ENCODE data around the gene SMIM30. TPM values are rescaled to one million over a fixed set of nuclear protein-coding genes. Genes with fewer than 3 reads are reported as not detected.
A peak's percentile ranks its signal among the peaks of the same experiment; 100 is the strongest.

SMIM30 gene
- total RNA-seq, 1 experiment from 2014 or later = 55.8 TPM

DNA sequence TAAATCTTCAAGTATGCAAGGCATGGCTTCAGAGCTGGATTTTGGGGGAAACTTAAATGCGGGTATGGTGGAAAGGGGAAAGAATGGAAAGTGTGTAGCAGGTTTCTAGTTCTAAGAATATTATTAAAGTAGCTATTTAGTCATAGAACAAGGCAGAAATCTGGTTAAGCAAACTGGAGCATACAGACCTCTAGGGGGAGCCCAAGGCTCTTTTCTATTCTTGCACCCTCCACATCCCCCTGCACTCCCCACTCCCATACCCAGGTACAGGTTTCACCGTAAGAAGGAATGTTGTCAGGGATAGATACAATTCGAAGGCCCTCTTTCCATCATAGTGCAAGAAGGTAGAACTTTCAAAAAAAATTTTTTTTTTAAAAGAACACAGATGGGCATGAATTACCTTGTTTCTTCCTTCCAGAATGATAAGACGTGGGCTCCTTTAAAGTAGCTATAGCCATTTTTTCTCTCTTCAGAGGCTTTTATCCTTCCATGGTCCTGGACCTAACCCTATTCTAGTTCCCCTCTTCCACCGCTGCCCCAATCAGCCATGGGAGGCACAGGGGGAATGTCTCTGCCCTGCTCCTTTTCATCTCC is 41.5 kb upstream of the SMIM30 start:
- RAD21 ChIA-PET (ENCODE audit: low non-redundant PET in 1 of 2, low total read pairs in 2 of 2, uncharacterized antibody in 2 of 2, unreplicated experiment in 2 of 2) = interaction anchor here (0.6 to 1.3 kb wide), 5 partner anchors 129 to 262 kb away, joined by 3 to 6 read pairs (median 5); no protein-coding TSS in a partner anchor
- POLR2A ChIA-PET = no interaction called here
- TF ChIP-seq, protein P1, sequence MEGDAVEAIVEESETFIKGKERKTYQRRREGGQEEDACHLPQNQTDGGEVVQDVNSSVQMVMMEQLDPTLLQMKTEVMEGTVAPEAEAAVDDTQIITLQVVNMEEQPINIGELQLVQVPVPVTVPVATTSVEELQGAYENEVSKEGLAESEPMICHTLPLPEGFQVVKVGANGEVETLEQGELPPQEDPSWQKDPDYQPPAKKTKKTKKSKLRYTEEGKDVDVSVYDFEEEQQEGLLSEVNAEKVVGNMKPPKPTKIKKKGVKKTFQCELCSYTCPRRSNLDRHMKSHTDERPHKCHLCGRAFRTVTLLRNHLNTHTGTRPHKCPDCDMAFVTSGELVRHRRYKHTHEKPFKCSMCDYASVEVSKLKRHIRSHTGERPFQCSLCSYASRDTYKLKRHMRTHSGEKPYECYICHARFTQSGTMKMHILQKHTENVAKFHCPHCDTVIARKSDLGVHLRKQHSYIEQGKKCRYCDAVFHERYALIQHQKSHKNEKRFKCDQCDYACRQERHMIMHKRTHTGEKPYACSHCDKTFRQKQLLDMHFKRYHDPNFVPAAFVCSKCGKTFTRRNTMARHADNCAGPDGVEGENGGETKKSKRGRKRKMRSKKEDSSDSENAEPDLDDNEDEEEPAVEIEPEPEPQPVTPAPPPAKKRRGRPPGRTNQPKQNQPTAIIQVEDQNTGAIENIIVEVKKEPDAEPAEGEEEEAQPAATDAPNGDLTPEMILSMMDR (IDR thresholded peaks at IDR 0.05 in 2 of 3, conservative IDR thresholded peaks at IDR 0.05 in 1 of 3; ENCODE audit: borderline replicate concordance in 1 of 3, insufficient read depth in 1 of 3, low read depth in 2 of 3, low read length in 2 of 3) = peak; percentile 60 to 78 (median 75); a peak in 5 of 6 replicates
- TF ChIP-seq RAD21 (IDR thresholded peaks at IDR 0.05; ENCODE audit: low read depth) = peak; percentile 75
- no peak for TF ChIP-seq EZH2phosphoT487 (IDR thresholded peaks at IDR 0.05; ENCODE audit: borderline replicate concordance)
- no peak for TF ChIP-seq POLR2A (IDR thresholded peaks at IDR 0.05; ENCODE audit: borderline replicate concordance, extremely low read depth, insufficient read depth, insufficient read length)
- intact Hi-C loops (cut with micrococcal nuclease) = loop anchor here (1.0 to 10.0 kb wide), 2 partner anchors 261 to 545 kb away; no protein-coding TSS in a partner anchor
- H3K4me3 ChIP-seq (replicated peaks in 1 of 2; ENCODE audit: low read depth in 1 of 2, low read length in 2 of 2) = no peak overlapping the region
- DNase-seq (ENCODE audit: low read depth, low spot score) = peak; percentile 39
- no peaks in the 10 kb centered on the region for H3K79me2 ChIP-seq (ENCODE audit: insufficient read depth, low read length)
- no peak overlapping the region for H2AFZ ChIP-seq (ENCODE audit: low read depth, low read length, poor library complexity, severe bottlenecking)
- H3K27ac ChIP-seq (ENCODE audit: low read depth, low read length) = no peak overlapping the region
- no peaks in the 10 kb centered on the region for H3K9me3 ChIP-seq (ENCODE audit: control insufficient read depth in 1 of 2, insufficient read depth in 1 of 2, low read depth in 1 of 2, low read length in 2 of 2)
- peak; percentile 93 for ATAC-seq
- no TSS peak for BruUV-seq (replicated peaks)
- no peaks in the 10 kb centered on the region for H3K27me3 ChIP-seq (ENCODE audit: insufficient read depth, low read length)
- no peaks in the 10 kb centered on the region for H3K36me3 ChIP-seq (ENCODE audit: control insufficient read depth in 1 of 2, insufficient read depth in 2 of 2, low read length in 2 of 2)
- no peaks in the 10 kb centered on the region for H3K4me1 ChIP-seq (ENCODE audit: control insufficient read depth in 1 of 2, insufficient read depth in 2 of 2, low read length in 2 of 2)
- H4K20me1 ChIP-seq (ENCODE audit: insufficient read depth) = no peaks in the 10 kb centered on the region
- no peak overlapping the region for H3K9ac ChIP-seq (ENCODE audit: low read length)
- CTCF ChIA-PET = interaction anchor here (0.6 to 2.8 kb wide), 27 partner anchors 9 to 1808 kb away, joined by 3 to 33 read pairs (median 5); no protein-coding TSS in a partner anchor
- H3K9me2 ChIP-seq (ENCODE audit: insufficient read depth) = no peaks in the 10 kb centered on the region
- H3K4me2 ChIP-seq (ENCODE audit: low read length) = no peak overlapping the region

DNA sequence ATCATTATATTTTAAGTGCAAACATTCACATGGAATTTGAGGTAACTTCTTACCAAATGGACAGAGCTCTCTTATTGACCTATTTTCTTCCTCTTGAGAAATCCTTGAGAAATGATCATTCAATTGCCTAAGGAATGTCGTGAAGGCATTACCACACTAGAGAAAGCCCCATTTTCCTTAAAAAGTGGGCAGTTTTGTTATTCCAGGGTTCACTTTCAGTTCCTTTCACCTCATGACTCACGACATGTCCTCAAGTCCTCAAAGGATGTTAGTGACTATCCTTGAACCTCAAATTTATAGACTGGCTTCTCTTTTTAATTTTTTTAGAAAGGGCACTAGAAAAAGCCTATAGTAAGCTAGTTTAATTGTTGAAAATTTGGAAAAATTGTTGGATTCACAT is 40.4 kb upstream of the SMIM30 start:
- Histone ChIP-seq H3K27ac (ENCODE audit: low read depth, low read length) (no peak overlapping the region), H3K9ac (ENCODE audit: low read length) (no peak overlapping the region), H3K36me3 (ENCODE audit: control insufficient read depth in 1 of 2, insufficient read depth in 2 of 2, low read length in 2 of 2) (no peaks in the 10 kb centered on the region), H3K9me3 (ENCODE audit: control insufficient read depth in 1 of 2, insufficient read depth in 1 of 2, low read depth in 1 of 2, low read length in 2 of 2) (no peaks in the 10 kb centered on the region), H4K20me1 (ENCODE audit: insufficient read depth) (no peaks in the 10 kb centered on the region), H3K27me3 (ENCODE audit: insufficient read depth, low read length) (no peaks in the 10 kb centered on the region), H3K9me2 (ENCODE audit: insufficient read depth) (no peaks in the 10 kb centered on the region), H2AFZ (ENCODE audit: low read depth, low read length, poor library complexity, severe bottlenecking) (no peak overlapping the region), H3K4me2 (ENCODE audit: low read length) (no peak overlapping the region), H3K4me1 (ENCODE audit: control insufficient read depth in 1 of 2, insufficient read depth in 2 of 2, low read length in 2 of 2) (no peaks in the 10 kb centered on the region), H3K79me2 (ENCODE audit: insufficient read depth, low read length) (no peaks in the 10 kb centered on the region), H3K4me3 (replicated peaks in 1 of 2; ENCODE audit: low read depth in 1 of 2, low read length in 2 of 2) (no peak overlapping the region)
- ChIA-PET RAD21 (ENCODE audit: low non-redundant PET in 1 of 2, low total read pairs in 2 of 2, uncharacterized antibody in 2 of 2, unreplicated experiment in 2 of 2) (no interaction called here), CTCF (interaction anchor here (1.2 to 2.8 kb wide), 4 partner anchors 41 to 263 kb away, joined by 3 to 33 read pairs (median 6); no protein-coding TSS in a partner anchor), POLR2A (no interaction called here)
- ATAC-seq (no peak), DNase-seq (ENCODE audit: low read depth, low spot score) (no peak)
- BruUV-seq (replicated peaks) = no TSS peak
- intact Hi-C loops (cut with micrococcal nuclease) = loop anchor here (1.0 to 10.0 kb wide), 2 partner anchors 263 to 546 kb away; no protein-coding TSS in a partner anchor
- TF ChIP-seq ZBTB33 (IDR thresholded peaks at IDR 0.05; ENCODE audit: extremely low read depth, insufficient replicate concordance, low read length) (no peak), EGR1 (IDR thresholded peaks at IDR 0.05; ENCODE audit: low read depth) (no peak), YY1 (IDR thresholded peaks at IDR 0.05; ENCODE audit: extremely low read depth, insufficient replicate concordance, low read depth, low read length) (no peak)
- TF ChIP-seq, protein P2, sequence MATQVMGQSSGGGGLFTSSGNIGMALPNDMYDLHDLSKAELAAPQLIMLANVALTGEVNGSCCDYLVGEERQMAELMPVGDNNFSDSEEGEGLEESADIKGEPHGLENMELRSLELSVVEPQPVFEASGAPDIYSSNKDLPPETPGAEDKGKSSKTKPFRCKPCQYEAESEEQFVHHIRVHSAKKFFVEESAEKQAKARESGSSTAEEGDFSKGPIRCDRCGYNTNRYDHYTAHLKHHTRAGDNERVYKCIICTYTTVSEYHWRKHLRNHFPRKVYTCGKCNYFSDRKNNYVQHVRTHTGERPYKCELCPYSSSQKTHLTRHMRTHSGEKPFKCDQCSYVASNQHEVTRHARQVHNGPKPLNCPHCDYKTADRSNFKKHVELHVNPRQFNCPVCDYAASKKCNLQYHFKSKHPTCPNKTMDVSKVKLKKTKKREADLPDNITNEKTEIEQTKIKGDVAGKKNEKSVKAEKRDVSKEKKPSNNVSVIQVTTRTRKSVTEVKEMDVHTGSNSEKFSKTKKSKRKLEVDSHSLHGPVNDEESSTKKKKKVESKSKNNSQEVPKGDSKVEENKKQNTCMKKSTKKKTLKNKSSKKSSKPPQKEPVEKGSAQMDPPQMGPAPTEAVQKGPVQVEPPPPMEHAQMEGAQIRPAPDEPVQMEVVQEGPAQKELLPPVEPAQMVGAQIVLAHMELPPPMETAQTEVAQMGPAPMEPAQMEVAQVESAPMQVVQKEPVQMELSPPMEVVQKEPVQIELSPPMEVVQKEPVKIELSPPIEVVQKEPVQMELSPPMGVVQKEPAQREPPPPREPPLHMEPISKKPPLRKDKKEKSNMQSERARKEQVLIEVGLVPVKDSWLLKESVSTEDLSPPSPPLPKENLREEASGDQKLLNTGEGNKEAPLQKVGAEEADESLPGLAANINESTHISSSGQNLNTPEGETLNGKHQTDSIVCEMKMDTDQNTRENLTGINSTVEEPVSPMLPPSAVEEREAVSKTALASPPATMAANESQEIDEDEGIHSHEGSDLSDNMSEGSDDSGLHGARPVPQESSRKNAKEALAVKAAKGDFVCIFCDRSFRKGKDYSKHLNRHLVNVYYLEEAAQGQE (IDR thresholded peaks at IDR 0.05; ENCODE audit: low read depth) = no peak
- TF ChIP-seq, protein P3, sequence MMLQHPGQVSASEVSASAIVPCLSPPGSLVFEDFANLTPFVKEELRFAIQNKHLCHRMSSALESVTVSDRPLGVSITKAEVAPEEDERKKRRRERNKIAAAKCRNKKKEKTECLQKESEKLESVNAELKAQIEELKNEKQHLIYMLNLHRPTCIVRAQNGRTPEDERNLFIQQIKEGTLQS (IDR thresholded peaks at IDR 0.05) = no peak
